ENCODE results near the gene LURAP1L.

LURAP1L gene

DNA sequence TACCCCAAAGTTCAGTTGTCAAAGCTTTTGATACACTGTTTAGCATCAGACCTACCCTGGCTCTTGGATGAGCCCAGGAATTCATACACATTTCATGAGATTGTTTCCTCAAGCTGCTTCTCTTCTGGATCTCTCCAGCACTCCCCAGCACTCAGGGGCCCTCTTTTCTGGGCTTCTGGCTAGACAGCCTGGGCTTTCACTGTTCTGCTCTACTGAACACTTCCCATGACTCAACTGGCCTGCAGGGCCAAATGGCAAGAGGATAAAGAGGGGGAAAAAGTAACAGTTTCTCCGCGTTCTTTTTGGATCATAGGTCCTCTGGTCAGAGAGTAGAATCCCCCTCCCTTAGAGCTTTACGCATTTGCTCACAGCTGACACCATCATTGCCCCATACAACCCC lies 20.9 kb upstream of the LURAP1L start:
- Histone ChIP-seq H3K27ac (no peak overlapping the region), H3K36me3 (no peaks in the 10 kb centered on the region), H3K9me3 (no peaks in the 10 kb centered on the region), H3K4me3 (no peak overlapping the region), H3K4me1 (peaks cover 0 to 7% (median 0%) of the 10 kb centered on the region in 4 donors), H3K27me3 (no peaks in the 10 kb centered on the region)
- no peak for DNase-seq
- TF ChIP-seq, protein P1, sequence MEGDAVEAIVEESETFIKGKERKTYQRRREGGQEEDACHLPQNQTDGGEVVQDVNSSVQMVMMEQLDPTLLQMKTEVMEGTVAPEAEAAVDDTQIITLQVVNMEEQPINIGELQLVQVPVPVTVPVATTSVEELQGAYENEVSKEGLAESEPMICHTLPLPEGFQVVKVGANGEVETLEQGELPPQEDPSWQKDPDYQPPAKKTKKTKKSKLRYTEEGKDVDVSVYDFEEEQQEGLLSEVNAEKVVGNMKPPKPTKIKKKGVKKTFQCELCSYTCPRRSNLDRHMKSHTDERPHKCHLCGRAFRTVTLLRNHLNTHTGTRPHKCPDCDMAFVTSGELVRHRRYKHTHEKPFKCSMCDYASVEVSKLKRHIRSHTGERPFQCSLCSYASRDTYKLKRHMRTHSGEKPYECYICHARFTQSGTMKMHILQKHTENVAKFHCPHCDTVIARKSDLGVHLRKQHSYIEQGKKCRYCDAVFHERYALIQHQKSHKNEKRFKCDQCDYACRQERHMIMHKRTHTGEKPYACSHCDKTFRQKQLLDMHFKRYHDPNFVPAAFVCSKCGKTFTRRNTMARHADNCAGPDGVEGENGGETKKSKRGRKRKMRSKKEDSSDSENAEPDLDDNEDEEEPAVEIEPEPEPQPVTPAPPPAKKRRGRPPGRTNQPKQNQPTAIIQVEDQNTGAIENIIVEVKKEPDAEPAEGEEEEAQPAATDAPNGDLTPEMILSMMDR (IDR thresholded peaks at IDR 0.05), result no peak
- intact Hi-C loops (cut with DNase I; ENCODE audit: low total_unique reads), result no loop called here

DNA sequence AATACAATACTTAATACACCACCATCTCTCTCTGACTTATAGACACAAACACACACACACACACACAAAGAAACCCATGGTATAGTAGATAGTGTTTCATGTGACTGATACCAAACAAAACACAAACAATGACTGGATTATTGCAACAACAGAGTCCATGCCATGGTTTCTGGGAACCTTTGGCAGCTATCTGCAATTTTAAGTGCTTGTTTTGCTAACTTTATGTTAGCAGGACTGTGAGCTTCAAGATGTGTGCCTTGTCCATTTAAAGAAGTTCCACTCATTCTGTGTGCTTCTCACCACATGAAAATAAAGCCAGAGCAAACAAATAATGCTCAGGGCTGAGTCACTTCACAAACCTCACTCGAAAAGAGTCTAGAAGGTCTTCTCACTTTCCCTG lies 15.1 kb upstream of the LURAP1L start:
- intact Hi-C loops (cut with DNase I; ENCODE audit: low total_unique reads), result no loop called here
- TF ChIP-seq, protein P1 (IDR thresholded peaks at IDR 0.05), result no peak
- Histone ChIP-seq H3K4me3 (no peak overlapping the region), H3K27ac (peak overlapping the region; percentile 45 to 51), H3K36me3 (no peaks in the 10 kb centered on the region), H3K4me1 (peaks cover 0 to 24% (median 3%) of the 10 kb centered on the region in 4 donors), H3K9me3 (no peaks in the 10 kb centered on the region), H3K27me3 (no peaks in the 10 kb centered on the region)
- DNase-seq, result no peak

DNA sequence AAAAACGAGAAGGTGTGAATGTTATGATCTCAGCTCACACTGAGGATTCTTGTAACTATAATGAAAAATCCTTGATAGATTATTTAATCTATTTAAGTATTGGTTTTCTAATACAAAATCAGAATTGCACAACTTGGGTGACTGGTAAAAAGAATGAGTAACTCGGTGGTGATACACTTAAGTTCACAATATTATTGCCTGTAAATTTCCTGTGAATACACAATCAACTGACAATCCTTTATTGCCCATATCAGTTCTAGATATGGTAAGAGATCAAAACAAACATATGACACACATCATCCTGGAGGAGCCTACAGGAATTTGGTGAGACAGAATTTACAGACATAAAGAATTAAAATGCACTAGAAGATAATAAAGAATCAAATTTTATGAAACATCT lies 14.1 kb upstream of the LURAP1L start:
- TF ChIP-seq, protein P1 (IDR thresholded peaks at IDR 0.05), result no peak
- H3K4me1 ChIP-seq, result peaks cover 0 to 24% (median 3%) of the 10 kb centered on the region in 4 donors
- no peak for DNase-seq
- no peaks in the 10 kb centered on the region for H3K27me3 ChIP-seq
- H3K27ac ChIP-seq, result peak overlapping the region in 1 of 2 donors; percentile 51
- no peak overlapping the region for H3K4me3 ChIP-seq
- H3K36me3 ChIP-seq, result no peaks in the 10 kb centered on the region
- intact Hi-C loops (cut with DNase I; ENCODE audit: low total_unique reads), result no loop called here
- H3K9me3 ChIP-seq, result no peaks in the 10 kb centered on the region

DNA sequence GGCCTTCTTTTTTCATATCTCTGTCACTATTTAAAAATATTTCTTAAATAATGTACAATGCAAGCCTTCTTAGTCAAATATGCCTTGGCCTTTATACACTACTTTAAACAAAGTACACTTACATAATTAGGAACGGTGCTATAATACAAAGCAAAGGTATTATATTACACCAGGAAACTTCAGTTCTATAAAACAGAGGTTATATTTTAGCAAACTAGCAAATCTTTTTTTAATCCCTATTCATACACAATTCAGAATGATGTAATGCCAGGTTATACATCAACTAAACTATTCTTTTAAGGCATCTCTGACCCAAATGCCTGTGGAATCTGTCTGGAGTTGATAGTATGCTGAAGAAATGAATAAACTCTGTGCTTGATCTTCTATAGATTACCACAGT lies 10.7 kb upstream of the LURAP1L start:
- TF ChIP-seq, protein P1 (IDR thresholded peaks at IDR 0.05), result no peak
- Histone ChIP-seq H3K27me3 (no peaks in the 10 kb centered on the region), H3K36me3 (no peaks in the 10 kb centered on the region), H3K4me1 (peaks cover 0 to 21% (median 3%) of the 10 kb centered on the region in 4 donors), H3K9me3 (no peaks in the 10 kb centered on the region), H3K4me3 (no peak overlapping the region), H3K27ac (no peak overlapping the region)
- DNase-seq, result no peak
- intact Hi-C loops (cut with DNase I; ENCODE audit: low total_unique reads), result no loop called here

DNA sequence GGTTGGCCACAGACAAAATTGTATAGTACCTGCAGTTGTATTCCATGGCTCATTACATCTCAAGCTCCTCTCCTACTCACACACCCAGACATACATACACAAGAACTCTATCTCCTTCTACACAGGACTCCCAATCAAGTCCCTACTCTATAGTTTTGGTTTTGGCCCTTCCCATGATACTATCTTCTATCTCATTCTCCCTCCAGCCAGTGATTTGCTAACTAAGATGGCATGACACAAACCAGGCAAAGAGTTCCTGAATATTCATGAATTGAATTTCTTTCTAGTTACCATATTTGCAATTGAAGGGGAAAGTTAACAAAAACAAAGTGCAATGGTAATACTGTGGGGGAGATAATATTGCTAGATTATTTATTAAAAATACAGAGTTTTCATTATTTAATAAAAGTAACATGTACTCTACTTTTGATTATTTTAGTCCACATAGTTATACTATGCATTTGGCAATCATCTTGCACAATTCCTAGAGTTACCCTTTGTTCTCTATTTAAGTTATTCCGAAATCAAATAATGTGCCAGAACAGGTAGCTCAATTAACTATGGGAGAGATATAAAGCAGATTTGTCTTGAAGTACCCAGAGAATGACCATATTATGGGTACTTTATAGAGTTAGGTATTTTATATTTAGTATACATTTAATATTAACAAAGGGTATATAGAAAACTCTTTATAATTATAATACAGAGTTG lies 9.6 kb upstream of the LURAP1L start:
- Histone ChIP-seq H3K36me3 (no peaks in the 10 kb centered on the region), H3K4me3 (no peak overlapping the region), H3K4me1 (peaks cover 0 to 10% (median under 1%) of the 10 kb centered on the region in 4 donors), H3K27ac (no peak overlapping the region), H3K9me3 (no peaks in the 10 kb centered on the region), H3K27me3 (no peaks in the 10 kb centered on the region)
- TF ChIP-seq, protein P1 (IDR thresholded peaks at IDR 0.05), result no peak
- no peak for DNase-seq
- intact Hi-C loops (cut with DNase I; ENCODE audit: low total_unique reads), result no loop called here
